SK-N-DZ (cell line): Measurements from ENCODE around the gene CDIP1.

ENCODE experiments used
- DNase-seq: peaks from one replicate; pipeline ENCODE4 v3.0.0-alpha.2; 2015; ENCODE audit warnings: low spot score

Gene CDIP1

GRCh38 chr16:4539716-4540284, 1.2 kb upstream of the CDIP1 start:
- no peak for DNase-seq

GRCh38 chr16:4537376-4538343, 913 bp downstream of the CDIP1 start:
- no peak for DNase-seq

DNA sequence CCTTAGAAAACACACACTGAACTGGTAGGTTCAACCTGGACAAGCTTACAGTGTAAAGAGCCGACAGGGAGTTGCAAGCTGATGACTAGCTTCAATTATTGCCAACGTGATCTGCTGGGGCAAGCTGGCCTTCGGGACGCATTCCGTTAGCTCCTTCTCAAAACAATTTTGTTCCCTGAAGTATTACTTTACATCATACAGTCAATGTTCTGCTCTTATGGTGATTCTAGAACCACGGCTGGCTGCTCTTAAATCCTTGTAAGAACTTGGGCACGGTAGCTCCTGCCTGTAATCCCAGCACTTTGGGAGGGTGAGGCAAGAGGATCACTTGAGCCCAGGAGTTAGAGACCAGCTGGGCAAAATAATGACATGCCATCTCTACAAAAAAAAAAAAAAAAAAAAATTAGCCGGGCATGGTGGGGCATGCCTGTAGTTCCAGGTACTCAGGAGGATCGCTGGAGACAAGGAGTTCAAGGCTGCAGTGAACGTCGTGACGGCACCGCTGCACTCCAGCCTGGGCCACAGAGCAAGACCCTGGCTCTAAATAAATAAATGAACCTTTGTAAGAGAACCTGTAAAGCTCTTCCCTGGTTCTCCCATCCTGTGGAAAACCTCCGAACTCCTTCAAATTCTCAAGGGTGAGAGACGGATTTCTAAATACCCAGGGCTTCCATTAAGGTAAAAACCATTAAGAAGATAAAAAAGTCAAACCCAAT, 2.0 kb downstream of the CDIP1 start:
- no peak for DNase-seq

- no peak for DNase-seq
These were observed 2.9 kb downstream of the CDIP1 start for GRCh38 chr16:4535627-4536108.

DNA sequence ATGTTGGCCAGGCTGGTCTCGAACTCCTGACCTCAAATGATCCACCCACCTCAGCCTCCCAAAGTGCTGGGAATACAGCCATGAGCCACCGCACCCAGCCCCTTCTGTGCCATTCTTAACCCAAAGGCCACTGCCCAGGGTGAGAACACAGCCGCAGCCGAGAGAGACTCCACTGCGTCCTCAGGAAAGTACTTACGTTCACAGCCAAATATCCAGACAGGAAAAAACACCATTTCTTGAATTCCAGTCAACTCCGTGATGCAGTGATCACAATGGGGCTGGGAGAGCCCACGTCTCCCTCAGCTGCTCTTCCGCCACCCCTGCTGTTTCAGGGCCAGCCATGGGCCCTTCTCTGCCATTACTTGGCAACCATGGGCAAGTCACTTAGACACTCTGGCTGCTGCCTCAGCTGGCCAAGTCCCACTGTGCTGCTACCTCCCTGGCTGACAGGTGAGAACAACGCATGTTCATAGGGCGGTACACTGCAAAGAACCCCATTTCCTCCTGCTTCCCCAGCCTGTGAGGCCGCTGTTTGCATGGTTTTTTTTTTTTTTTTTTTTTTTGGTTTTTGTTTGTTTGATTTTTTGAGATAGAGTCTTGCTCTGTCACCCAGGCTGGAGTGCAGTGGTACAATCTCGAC, 4.3 kb downstream of the CDIP1 start:
- DNase-seq: no peak

DNA sequence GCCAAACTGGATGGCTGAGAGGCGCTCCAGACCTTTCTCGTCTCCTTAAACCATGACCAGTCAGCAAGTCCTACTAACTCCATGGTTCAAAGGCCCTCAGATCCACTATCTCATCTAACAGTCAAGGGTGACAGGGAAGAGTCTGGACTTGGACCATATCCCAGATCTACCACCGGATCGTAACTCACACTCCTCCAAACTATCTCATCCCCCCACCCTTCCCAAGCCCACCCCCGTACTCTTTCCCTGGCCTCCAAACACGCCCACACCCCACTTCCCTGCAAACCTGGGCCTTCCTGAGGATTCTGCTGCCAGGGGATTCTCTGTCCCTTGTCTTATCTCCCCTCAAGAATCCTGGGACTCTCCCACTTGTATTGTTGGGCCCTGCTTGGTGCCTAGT, 5.1 kb downstream of the CDIP1 start:
- no peak for DNase-seq

GRCh38 chr16:4532238-4532637, 6.3 kb downstream of the CDIP1 start:
- DNase-seq: no peak

DNA sequence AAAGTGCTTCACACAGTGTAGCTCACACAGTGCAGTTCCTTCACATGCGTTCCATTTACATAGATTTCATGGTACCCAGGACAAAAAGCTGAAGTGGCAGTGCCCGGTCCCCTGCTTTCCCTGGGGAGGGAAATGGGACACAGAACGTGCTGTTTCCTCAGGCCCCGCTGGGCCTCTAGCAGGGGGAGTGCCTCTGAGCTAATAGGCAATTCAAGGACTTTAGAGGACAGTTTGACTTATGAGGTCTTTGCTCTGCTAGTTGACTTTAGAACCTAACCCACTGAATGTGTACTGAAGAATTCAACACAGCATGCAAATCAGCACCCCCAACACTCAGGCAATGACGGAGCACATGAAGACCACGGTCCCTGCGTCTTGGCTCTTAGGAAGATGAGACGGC, 6.8 kb downstream of the CDIP1 start:
- no peak for DNase-seq

DNA sequence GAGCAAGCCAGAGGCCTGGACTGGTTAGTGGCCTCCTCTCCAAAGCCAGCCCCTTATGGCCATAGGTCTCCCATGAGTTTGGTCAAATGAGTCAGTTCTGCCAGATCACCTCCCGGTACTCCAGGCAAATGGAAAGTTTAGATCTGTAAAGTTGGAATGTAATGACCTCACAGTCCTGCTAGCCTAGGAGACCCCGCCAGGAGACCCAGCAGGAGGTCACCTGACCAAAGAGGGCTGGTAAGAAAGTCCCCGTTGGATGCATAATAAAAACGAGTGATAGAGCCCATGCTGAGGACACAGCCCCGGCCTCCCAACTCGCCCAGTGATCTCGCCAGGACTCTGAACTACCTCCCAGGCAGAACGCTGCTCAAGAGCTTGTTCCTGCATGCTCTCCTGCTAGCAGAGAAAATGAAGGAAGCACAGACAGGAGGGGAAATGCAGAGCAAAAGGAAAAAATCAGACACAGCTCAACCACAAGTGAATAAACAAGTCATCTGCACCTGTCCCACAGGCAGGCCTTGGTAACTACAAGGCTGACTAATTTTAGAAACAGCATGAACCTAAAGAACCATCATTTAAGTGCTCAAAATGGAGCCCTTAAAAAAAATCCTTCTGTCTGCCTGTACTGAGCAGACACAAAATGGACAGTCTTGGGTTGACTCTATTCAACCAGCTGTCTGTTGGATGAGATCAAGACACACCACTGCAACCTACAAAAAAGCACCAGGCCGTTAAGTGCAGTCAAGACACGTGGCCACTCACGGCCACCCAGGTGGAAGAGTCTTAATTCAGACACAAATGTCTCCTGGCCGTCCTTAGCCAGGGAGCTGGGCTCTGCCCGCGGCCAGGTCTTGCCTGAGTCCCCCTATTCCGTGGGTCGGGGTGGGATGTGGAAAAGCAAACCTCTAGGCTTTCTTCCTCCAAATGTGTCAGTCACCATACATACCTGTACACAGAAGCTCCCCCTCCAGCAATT, 9.2 kb downstream of the CDIP1 start:
- no peak for DNase-seq

- DNase-seq: no peak
These were observed 12.8 kb downstream of the CDIP1 start for GRCh38 chr16:4525634-4526277.

DNA sequence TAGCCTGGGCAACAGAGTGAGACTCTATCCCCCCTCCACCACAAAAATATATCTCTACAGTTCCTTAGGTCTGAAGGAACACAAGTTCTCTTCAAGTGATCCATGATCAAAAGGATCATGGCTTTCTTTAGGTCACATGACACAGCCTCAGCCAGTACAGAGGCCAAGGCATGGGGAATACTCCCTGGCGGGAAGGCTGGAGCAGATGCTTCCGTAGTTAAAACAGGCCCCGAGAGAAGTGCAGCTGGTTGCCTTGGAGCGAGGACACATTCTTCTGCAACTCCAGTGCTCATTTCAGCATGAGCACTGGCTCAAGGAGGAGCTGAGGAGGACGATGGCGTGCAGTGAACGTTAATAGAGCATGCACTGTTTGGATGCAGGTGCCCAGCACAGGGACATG, 13.5 kb downstream of the CDIP1 start:
- no peak for DNase-seq

GRCh38 chr16:4524571-4524970, 14.0 kb downstream of the CDIP1 start:
- DNase-seq: no peak

- no peak for DNase-seq
These were observed 14.9 kb downstream of the CDIP1 start for GRCh38 chr16:4523686-4524085.

DNA sequence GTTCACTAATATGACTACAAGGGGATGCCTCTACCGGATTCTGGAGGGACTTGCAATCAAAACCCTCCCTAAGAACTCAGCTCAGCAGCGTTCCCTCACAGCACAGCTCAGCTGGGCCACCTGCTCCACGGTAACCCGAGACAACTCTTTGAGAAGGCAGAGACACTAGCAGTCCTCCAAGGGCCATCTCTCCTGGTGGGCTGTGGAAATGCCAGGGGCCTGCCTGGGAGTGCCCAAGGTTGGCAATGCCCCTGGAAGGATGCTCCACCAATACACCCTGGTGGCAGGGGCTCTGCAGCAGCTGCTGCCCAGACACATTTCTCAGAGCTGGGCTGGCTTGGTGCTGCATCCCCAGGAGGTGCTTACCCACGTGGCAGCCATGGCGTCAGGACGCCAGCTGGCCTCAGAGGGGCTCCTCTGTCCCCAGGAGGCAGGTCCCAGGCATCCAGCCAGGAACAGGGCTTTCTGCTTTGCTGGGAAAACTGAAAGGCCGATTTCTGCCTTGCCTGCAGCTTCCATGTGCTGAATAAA, 16.5 kb downstream of the CDIP1 start:
- DNase-seq: no peak

GRCh38 chr16:4520913-4521312, 17.7 kb downstream of the CDIP1 start:
- DNase-seq: no peak

DNA sequence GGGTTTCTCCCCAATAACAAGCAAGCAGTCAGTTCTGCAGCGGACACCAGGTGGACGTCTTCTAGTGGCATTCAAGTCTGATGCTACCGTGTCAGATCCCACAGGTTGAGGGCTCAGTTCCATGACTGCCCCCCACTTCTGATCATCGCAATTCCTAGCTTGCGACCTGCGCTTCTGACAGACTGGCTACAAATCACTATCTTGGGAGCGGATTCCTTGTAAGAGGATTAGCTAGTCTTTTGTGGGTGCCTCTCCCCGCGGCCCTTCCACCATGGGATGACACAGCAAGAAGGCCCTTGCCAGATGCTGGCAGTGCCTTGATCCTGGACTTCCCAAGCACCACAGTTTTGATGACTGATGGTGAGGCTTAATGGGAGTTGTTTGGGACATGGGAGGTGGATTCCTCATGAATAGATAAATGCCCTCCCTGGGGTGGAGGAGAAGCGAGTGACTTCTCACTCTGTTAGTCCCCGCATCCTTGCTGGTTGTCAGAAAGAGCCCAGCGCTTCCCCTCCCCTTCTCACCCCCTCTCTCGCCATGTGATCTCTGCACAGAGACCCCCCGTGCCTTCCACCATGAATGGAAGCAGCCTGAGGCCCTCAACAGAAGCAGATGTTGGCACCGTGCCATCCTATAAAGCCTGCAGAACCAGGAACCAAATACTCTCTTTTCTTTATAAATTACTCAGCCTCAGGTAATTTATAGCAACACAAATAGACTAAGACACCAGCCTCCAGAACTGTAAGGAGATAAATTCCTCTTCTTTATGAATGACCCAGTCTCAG, 19.1 kb downstream of the CDIP1 start:
- DNase-seq: no peak

DNA sequence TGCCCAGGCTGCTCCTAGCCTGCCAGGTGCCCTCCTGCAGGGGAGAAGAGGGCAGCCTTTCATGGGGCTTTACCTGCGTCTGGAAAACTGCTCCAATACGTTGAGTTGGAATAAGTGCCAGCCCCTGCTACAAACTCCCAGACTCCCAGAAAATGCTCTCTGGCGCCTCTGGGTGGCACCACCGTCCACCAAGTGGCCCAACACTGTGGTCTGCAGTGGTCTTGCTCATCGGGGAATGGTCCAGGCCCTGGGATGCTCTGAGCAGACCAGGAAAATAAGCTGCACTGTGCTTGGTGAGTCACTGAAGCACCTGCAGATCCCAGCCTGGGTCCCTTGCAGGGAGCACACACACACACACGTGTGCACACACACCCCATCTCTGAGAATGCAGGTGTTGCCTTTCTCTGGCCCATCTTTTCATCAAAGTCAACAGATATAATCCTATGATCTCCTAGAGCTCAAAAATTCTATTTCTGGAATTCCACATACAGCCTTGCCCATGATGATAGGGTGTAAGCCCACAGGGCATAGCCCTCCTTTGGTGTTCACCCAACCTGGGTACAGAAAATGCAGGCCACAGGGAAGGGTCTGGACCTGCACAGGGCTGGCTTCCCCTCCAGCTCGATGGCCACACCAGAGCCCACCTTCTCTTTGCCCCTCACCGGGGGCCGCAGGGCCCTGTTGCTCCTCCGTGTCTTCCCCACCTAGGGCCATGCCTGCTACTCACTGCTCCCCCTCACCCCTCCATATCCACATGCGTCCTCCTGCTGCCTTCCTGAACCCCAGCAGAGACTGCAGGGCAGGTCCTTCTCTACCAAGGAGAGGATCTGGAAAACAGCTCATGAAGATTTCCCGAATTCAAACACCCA, 20.5 kb downstream of the CDIP1 start:
- peak; percentile 66 for DNase-seq

DNA sequence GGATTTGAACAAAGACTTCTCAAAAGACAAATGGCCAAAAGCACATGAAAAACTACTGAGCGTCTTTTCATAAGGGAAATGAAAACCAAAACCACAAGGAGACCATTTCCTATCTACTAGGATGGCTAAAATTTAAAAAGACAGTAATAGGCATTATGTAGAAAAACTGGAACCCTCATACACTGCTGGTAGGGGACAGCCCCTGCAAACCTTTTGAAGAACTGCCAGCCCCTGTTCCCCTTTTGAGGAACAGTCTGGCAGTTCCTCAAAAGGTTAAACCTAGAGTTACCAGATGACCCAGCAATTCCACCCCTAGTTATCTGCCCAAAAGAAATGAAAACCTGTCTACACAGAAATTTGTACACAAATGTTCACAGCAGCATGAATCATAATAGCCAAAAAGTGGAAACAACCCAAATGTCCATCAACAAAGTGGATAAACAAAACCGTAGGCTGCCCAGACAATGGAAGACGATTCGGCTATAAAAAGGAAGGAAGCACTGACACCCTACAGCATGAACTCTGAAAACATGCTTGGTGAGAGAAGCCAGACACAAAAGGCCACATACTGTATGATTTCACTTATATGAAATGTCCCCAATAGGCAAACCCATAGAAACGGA, 22.9 kb downstream of the CDIP1 start:
- DNase-seq: no peak
